HG03460 (cell line): Measurements from ENCODE around the gene STAC.
"Not testable (repeated sequence)": the region's sequence is repeated elsewhere in the genome, so short reads cannot be mapped to it uniquely, and the experiment has no call there.

Experiments
- ATAC-seq: cut with Tn5 transposase; IDR thresholded peaks from one replicate; pipeline ENCODE4 v1.9.1; 2021; ENCODE audit not compliant: unreplicated experiment

STAC gene

GRCh38 chr3:36411587-36411986 is 31.3 kb downstream of the STAC start:
- no peak for ATAC-seq

- ATAC-seq = no peak
Observed at GRCh38 chr3:36416599-36416998, 36.3 kb downstream of the STAC start.

DNA sequence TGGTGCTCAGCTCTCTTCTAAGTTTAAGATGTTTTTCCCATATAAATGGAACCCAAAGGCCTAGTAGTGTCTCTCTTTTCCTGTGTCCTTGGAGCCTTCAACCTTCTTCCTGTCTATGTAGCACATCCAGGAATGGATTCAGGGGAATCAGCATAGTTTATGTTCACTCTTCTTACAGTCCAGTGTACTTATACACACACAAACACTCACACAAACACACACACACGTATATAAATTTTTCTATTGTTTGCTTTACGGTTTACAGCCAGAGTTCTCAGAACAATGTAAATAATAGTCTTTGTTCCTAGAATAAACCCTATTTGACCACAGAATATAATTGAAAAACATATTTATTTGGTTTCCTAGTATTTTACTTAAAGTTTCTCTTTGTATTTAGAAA is 36.9 kb downstream of the STAC start:
- ATAC-seq = no peak

DNA sequence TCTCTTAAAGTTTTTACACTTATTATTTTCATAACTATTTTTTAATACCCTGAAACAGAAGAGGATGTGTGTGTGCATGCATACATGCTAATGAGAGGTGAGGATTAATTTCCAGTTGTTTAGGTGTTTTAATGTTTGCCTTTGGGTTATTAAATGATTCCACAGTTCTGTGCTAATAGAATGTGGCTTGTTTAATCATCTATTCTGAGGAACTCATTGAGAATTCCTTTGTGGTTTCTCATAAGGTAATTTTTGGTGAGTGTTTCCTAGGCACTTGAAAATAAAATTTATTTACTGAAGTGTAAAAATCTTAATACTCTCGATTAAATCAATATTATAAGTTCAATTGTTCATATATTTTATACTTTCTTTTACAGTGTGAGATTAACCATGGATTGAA is 38.0 kb downstream of the STAC start:
- ATAC-seq = no peak

DNA sequence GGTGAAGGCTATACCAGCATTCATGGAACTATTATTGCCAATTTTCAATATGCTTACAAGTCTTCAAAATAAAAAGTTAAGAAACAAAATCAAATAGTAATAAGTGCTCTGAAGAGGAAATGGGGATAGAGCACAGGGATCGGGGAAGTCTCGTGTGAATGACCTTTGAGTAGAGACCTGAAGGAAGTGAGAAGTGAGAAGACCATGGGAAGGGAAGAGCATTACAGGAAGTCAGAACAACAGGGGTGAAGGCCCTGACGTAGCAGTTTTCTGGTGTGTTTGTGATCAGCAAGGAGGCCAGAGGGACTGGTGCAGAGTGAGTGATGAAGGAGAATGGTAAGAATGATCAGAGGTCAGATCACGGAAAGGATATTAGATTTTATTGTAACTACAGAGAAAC is 48.1 kb downstream of the STAC start:
- no peak for ATAC-seq

DNA sequence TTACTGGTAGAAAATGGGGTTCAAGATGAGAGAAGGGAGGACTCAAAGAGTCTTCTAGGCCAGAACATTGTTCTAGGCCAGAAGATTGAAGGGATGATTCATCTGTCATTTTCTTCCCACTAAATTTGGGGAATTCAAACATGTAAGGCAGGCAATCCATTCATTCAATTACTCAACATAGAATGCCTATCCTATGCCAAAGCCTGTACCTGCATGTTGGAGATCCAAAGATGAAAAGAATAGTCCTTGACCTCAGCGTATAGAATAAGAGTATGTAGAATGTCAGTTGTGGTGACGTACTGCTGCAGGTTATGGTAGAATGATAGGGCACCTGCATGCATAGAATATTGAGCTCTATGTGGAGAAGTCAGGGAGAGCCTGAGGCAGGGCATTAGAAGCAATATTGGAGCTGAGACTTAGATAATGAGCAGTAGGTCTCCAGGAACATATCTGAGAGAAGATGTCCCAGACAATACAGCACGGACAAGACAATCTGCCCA is 49.7 kb downstream of the STAC start:
- no peak for ATAC-seq

GRCh38 chr3:36433511-36433910 is 53.2 kb downstream of the STAC start:
- no peak for ATAC-seq

- ATAC-seq = no peak
Observed at GRCh38 chr3:36434687-36435426, 54.6 kb downstream of the STAC start.

GRCh38 chr3:36443028-36443686 is 62.9 kb downstream of the STAC start:
- no peak for ATAC-seq

GRCh38 chr3:36444909-36445308 is 64.6 kb downstream of the STAC start:
- ATAC-seq = no peak

GRCh38 chr3:36446276-36446675 is 66.0 kb downstream of the STAC start:
- ATAC-seq = no peak

GRCh38 chr3:36447061-36447460 is 66.8 kb downstream of the STAC start:
- ATAC-seq = no peak

DNA sequence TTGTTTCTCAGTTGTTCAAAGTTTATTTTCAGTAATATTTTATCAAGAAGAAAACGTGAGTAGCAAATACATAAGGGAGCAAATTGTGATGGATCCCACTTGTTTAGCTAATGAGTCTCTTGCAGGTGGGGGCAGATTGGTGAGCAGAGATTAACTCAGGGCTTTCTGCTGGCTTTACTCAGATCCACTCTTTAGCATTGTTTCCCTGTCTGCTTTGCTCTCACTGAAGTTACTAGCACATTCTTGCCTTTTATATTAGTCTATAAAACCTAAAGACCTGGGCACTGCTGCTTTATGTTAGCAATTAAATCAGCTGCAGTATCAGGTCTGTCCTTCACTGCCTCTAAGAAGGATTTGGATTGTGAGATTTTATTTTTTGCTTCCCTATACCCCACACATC is 71.5 kb downstream of the STAC start:
- no peak for ATAC-seq

GRCh38 chr3:36453213-36453612 is 72.9 kb downstream of the STAC start:
- not testable (repeated sequence) for ATAC-seq

DNA sequence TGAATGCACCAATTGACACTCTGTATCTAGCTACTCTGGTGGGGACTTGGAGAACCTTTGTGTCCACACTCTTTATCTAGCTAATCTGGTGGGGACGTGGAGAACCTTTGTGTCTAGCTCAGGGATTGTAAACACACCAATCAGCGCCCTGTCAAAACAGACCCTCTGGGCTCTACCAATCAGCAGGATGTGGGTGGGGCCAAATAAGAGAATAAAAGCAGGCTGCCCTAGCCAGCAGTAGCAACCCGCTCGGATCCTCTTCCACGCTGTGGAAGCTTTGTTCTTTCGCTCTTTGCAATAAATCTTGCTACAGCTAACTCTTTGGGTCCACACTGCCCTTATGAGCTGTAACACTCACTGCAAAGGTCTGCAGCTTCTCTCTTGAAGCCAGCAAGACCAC is 73.6 kb downstream of the STAC start:
- not testable (repeated sequence) for ATAC-seq

DNA sequence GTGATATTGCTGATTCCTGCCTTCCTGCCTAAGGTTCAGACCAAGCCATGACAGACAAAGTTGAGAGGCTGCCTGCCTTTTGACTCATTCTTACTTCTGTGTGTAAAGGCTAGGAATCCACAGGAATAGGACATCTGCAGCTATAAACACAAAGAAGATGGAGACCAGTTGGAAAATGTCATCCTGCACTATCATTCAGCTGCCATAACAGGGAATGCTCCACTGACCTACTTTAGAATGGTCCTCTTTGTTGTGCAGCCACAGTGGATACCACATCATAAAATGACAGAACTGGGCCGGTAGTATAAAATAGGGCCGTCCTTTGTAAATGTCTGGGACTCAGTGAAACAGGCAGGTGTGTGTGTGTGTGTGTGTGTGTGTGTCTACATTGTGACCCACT is 75.1 kb downstream of the STAC start:
- ATAC-seq = no peak

DNA sequence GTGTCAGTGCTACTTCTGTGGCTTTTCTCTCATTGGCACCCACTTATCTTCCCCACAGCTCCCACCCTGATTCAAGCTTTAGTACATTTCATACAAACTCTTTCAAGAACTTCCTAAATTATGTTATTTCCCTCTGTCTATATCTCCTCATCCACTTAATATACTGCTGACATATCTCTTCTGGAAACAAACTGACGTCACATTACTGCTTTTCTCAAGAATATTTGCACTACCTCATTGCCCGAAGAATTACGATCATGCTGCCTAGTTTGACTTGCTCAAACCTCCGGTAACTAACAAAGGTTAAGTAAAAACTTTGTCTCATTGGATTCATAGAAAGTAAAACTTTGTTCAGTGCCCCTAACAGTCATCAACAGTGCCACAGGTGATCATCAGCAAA is 76.5 kb downstream of the STAC start:
- ATAC-seq = no peak

DNA sequence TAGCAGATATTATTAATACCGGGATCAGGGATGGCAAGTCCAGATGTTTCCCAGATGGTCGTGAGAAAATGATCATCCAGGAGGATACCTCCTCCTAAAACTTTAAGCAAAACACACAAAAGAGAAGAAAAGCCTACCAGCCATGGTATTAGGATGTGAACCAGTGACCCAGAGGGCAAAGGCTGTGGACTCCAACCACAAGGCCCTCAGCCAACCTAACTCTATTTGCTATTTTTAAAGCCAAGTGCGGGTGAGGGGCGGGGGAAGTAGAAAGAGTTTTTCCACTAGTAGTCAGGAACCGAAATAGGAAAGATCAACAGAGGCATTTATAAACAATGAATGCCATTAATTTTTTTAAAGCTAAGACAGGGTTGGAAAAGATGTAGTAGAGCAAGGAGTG is 77.4 kb downstream of the STAC start:
- no peak for ATAC-seq

GRCh38 chr3:36459177-36459576 is 78.9 kb downstream of the STAC start:
- ATAC-seq = no peak

DNA sequence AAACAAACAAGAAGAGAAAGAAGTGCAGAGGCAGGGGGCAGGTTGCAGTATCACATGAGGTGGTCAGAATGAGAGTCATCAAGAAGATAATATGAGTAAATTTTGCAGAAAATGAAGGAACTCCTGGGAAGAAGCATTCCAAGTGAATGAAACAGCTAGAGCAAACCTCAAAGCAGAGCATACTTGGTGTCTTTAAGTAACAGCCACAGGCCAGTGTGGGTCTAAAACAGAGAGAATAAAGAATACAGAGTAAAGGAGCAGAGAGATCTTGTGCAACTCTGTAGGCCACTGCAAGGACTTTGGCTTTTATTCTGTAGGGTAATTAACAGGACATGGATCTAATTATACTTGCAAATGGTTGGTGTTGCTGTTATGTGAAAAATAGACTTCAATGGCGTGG is 81.3 kb downstream of the STAC start:
- ATAC-seq = no peak

- not testable (repeated sequence) for ATAC-seq
Observed at GRCh38 chr3:36472045-36472444, 91.7 kb downstream of the STAC start.

DNA sequence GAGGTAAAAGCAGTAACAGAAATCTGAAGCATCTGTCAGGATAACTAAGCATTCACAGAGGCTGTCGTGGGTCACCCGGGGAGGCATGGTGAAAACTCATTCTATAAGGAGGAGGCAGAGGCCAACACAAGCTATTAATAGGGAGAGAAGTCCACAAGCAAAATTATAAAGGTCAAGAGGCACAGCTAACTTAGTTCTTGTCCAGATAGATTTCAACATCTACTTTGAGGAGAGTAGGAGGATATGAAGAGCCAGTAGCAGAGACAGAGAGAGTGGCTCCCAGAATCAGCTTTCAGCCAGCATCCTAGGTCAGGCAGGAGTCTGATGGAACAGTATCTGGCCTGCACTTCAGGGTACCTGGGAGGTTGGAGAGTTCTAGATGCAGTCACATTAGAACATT is 95.3 kb downstream of the STAC start:
- ATAC-seq = no peak
